ENCODE data around the gene FRMD8.

- no peak for TF ChIP-seq POLR2AphosphoS5 (IDR thresholded peaks at IDR 0.05)
- TF ChIP-seq CTCF (IDR thresholded peaks at IDR 0.05) = no peak
- no peak for TF ChIP-seq POLR2A (IDR thresholded peaks at IDR 0.05; ENCODE audit: low read depth)
Measured at GRCh38 chr11:65428578-65429067, 42.2 kb downstream of the FRMD8 start.
